ENCODE results near the gene SFMBT1.

Gene SFMBT1

GRCh38 chr3:53005338-53005737, 40.5 kb downstream of the SFMBT1 start:
- TF ChIP-seq, protein P1, sequence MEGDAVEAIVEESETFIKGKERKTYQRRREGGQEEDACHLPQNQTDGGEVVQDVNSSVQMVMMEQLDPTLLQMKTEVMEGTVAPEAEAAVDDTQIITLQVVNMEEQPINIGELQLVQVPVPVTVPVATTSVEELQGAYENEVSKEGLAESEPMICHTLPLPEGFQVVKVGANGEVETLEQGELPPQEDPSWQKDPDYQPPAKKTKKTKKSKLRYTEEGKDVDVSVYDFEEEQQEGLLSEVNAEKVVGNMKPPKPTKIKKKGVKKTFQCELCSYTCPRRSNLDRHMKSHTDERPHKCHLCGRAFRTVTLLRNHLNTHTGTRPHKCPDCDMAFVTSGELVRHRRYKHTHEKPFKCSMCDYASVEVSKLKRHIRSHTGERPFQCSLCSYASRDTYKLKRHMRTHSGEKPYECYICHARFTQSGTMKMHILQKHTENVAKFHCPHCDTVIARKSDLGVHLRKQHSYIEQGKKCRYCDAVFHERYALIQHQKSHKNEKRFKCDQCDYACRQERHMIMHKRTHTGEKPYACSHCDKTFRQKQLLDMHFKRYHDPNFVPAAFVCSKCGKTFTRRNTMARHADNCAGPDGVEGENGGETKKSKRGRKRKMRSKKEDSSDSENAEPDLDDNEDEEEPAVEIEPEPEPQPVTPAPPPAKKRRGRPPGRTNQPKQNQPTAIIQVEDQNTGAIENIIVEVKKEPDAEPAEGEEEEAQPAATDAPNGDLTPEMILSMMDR (IDR thresholded peaks at IDR 0.05; ENCODE audit: extremely low read depth, missing control alignments): no peak

GRCh38 chr3:53003320-53003719, 42.6 kb downstream of the SFMBT1 start:
- TF ChIP-seq, protein P1 (IDR thresholded peaks at IDR 0.05; ENCODE audit: extremely low read depth, missing control alignments): no peak
- DNase-seq (ENCODE audit: low spot score): no peak

More at GRCh38 chr3:53005338-53005737, 40.5 kb downstream of the SFMBT1 start:
- no peak for DNase-seq (ENCODE audit: low spot score)

DNA sequence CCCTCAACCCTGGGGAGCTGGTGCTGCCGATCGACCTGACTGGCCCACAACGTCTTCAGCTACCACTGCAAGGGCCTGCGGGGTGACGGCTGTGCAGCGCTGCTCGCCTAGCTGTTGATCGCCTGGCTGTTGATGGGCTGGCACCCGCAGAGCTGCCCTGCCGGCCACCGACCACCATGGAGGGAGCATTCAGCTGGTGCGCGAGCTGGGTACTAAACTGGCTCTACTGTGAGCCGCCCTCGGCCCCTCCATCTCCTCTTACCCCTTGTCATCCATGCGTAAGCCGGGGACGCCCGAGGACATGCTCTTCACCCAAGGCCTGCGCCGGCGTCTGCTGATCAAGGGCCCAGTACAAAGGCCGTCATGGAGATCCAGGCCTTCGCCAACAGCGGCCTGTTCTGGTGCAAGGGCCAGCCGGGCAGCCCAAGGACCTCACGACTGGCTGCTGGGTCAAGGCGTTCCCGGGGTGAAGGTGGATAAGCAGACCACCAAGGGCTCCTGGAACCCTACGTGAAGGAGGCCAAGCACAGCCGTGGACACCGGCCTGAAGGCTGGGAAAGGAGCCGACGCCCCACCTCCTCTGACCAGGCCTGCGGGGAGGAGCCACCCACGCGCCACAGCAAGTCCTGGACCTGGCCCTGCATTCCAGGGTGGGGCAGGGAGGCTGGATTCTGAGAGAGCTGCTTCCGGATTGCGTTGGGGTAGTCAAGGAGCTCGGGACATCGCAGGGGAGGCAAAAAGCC, 46.9 kb downstream of the SFMBT1 start:
- no peak for DNase-seq (ENCODE audit: low spot score)
- TF ChIP-seq, protein P1 (IDR thresholded peaks at IDR 0.05; ENCODE audit: extremely low read depth, missing control alignments): no peak

DNA sequence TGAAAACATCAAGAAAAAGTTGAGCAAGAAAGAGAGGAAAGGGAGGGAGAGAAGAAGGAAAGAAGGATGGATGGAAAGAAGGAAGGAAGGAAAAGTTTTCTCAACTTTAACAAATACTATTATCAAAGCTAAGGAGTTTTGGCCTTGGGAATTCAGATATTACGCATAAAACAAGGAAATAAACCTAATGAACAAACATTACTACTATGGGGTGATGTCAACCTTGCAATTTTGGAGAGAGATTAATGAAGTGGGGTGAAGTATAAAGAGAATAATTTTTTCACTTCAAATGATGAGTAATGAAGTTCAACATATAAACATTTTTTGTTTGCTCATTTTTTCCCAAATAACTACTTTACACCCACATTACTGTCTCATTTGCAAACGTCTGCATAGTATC, 55.2 kb downstream of the SFMBT1 start:
- TF ChIP-seq, protein P1 (IDR thresholded peaks at IDR 0.05; ENCODE audit: extremely low read depth, missing control alignments): no peak
- DNase-seq (ENCODE audit: low spot score): no peak

DNA sequence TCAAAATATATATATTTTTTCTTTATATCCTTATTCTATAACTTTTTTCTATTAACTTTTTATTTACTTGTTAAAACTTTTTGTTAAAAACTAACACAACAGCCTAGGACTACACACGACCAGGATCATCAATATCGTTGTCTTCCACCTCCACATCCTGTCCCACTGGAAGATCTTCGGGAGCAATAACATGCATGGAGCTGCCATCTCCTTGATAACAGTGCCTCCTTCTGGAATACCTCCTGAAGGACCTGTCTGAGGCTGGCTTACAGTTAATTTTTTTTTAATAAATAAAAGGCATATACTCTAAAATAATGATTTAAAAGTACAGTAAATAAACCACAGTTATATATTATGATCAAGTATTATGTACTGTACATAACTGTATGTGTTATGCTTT, 58.9 kb downstream of the SFMBT1 start:
- no peak for DNase-seq (ENCODE audit: low spot score)
- TF ChIP-seq, protein P1 (IDR thresholded peaks at IDR 0.05; ENCODE audit: extremely low read depth, missing control alignments): peak; percentile 6

- TF ChIP-seq, protein P1 (IDR thresholded peaks at IDR 0.05; ENCODE audit: extremely low read depth, missing control alignments): no peak
- no peak for DNase-seq (ENCODE audit: low spot score)
Measured at GRCh38 chr3:52986049-52986448, 59.8 kb downstream of the SFMBT1 start.

- DNase-seq (ENCODE audit: low spot score): no peak
- TF ChIP-seq, protein P1 (IDR thresholded peaks at IDR 0.05; ENCODE audit: extremely low read depth, missing control alignments): no peak
Measured at GRCh38 chr3:52983828-52984227, 62.0 kb downstream of the SFMBT1 start.
